Posterior cingulate gyrus (tissue), 11 donors: ENCODE data around the gene ZNF442.
"Not testable (repeated sequence)": the region's sequence is repeated elsewhere in the genome, so short reads cannot be mapped to it uniquely, and the experiment has no call there.

ENCODE experiments used
- DNase-seq, 10 donors: peaks; one replicate each; pipeline versions ENCODE4 v3.0.0 to v3.0.0-alpha.2; 2020 to 2021; ENCODE audit warnings: mixed read lengths in 3 of 10
- intact Hi-C: fragments of 100-400 bp; cut with DNase I; formaldehyde crosslinking; loops from one replicate; pipeline ENCODE4 v1.15.1; 2023

The ZNF442 gene

GRCh38 chr19:12365236-12366162 lies at the start of gene ZNF442:
TSS of gene ZNF442 (minus strand) at chr19:12365683. CDS start at chr19:12363631, 2,052 bp downstream.
- intact Hi-C loops, result loop anchor here (2.0 to 5.0 kb wide), 2 partner anchors 33 to 37 kb away; partner anchors contain the start of genes ZNF563 and ZNF799

GRCh38 chr19:12411893-12412292 lies 46.4 kb upstream of the ZNF442 start:
- intact Hi-C loops, result no loop called here
- DNase-seq, result no peak

More at GRCh38 chr19:12365236-12366162, at the start of gene ZNF442:
- DNase-seq, result peak; percentile 90 to 99 (median 94)

GRCh38 chr19:12400633-12401502 lies 35.4 kb upstream of the ZNF442 start, which contains the start of gene ZNF799:
TSS of gene ZNF799 (minus strand) at chr19:12401271. CDS start at chr19:12401070, 201 bp downstream.
- peak; percentile 93 to 100 (median 98) for DNase-seq
- intact Hi-C loops, result loop anchor here (2.0 to 5.0 kb wide), 2 partner anchors 34 to 68 kb away; partner anchors contain the start of genes ZNF442 and ZNF563

- intact Hi-C loops, result loop anchor here (2.0 to 5.0 kb wide), 2 partner anchors 33 to 67 kb away; partner anchors contain the start of genes ZNF442 and ZNF563
- peak in 6 of 10 donors; percentile 7 to 80 (median 10) for DNase-seq
These were observed 34.6 kb upstream of the ZNF442 start for GRCh38 chr19:12399901-12400632.

- intact Hi-C loops, result not testable (repeated sequence)
These were observed 25.7 kb upstream of the ZNF442 start for GRCh38 chr19:12391148-12391547.

GRCh38 chr19:12386365-12386764 lies 20.9 kb upstream of the ZNF442 start:
- intact Hi-C loops, DNase-seq: not testable (repeated sequence)

More at GRCh38 chr19:12391148-12391547, 25.7 kb upstream of the ZNF442 start:
- DNase-seq, result not testable (repeated sequence)

- intact Hi-C loops, result no loop called here
- no peak for DNase-seq
These were observed 14.9 kb upstream of the ZNF442 start for GRCh38 chr19:12380444-12380737.

- intact Hi-C loops, result no loop called here
- no peak for DNase-seq
These were observed 14.4 kb upstream of the ZNF442 start for GRCh38 chr19:12379732-12380443.

- intact Hi-C loops, result no loop called here
- no peak for DNase-seq
These were observed 8.5 kb upstream of the ZNF442 start for GRCh38 chr19:12374026-12374425.

GRCh38 chr19:12364391-12365235 lies 870 bp downstream of the ZNF442 start:
- DNase-seq, result peak in 7 of 10 donors; percentile 10 to 87 (median 18)
- intact Hi-C loops, result loop anchor here (2.0 to 5.0 kb wide), 2 partner anchors 32 to 38 kb away; partner anchors contain the start of genes ZNF563 and ZNF799

- intact Hi-C loops, result not testable (repeated sequence)
- DNase-seq, result peak in 1 of 10 donors; percentile 77
These were observed 3.2 kb downstream of the ZNF442 start for GRCh38 chr19:12362236-12362635.

- DNase-seq, result no peak
- intact Hi-C loops, result no loop called here
These were observed 12.1 kb downstream of the ZNF442 start for GRCh38 chr19:12353375-12353774.

GRCh38 chr19:12350890-12351197 lies 14.6 kb downstream of the ZNF442 start:
- no peak for DNase-seq

GRCh38 chr19:12350185-12350889 lies 15.1 kb downstream of the ZNF442 start:
- no peak for DNase-seq
- intact Hi-C loops, result no loop called here

More at GRCh38 chr19:12350890-12351197, 14.6 kb downstream of the ZNF442 start:
- intact Hi-C loops, result no loop called here

- intact Hi-C loops, result no loop called here
- DNase-seq, result no peak
These were observed 18.6 kb downstream of the ZNF442 start for GRCh38 chr19:12346896-12347295.

- intact Hi-C loops, result no loop called here
- no peak for DNase-seq
These were observed 20.3 kb downstream of the ZNF442 start for GRCh38 chr19:12345197-12345596.
